Measurements from ENCODE around the gene ZFY. TPM values are rescaled to one million over a fixed set of nuclear protein-coding genes. Genes with fewer than 3 reads are reported as not detected.
"Not testable (repeated sequence)": the region's sequence is repeated elsewhere in the genome, so short reads cannot be mapped to it uniquely, and the experiment has no call there.

ZFY gene
- total and polyA plus RNA-seq, 4 donors, result 2.6 to 15.4 TPM; not detected in 2

DNA sequence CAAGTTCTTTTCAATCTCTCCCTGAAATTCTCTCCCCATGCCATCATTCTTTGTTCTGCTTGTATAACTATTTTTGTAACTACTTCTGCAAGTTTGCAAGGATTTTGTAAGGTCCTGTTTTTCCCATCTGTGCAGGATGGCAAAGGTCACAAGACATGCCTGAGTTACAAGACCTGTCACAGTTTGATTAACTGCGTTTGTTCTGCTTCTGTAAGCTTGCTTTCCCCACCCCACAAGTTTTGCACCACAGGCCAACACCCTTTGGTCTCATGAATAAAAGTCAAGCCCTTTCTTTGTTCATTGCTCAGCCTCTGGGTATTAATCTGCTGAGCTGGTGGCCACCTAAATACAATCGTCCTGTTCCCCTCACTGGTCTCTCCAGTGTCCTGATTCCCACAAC is 70.8 kb downstream of the ZFY start:
- not testable (repeated sequence) for H3K4me1 ChIP-seq (ENCODE audit: control insufficient read depth in 4 of 4, insufficient read depth in 4 of 4, low read length in 3 of 4); H3K4me3 ChIP-seq (ENCODE audit: low read depth in 1 of 3, low read length in 3 of 3); H3K9me3 ChIP-seq (ENCODE audit: control insufficient read depth in 4 of 4, low read length in 3 of 4); DNase-seq (ENCODE audit: low spot score); H3K36me3 ChIP-seq (ENCODE audit: control insufficient read depth in 4 of 4, insufficient read depth in 3 of 4, low read depth in 1 of 4, low read length in 3 of 4); H3K9ac ChIP-seq (ENCODE audit: low read depth in 1 of 2, low read length in 2 of 2); H3K27me3 ChIP-seq (ENCODE audit: control insufficient read depth in 4 of 4, insufficient read depth in 4 of 4, low read length in 3 of 4); H3K27ac ChIP-seq (ENCODE audit: low read depth in 1 of 2, low read length in 2 of 2)
- 47% methylated on average over 2 of the region's 2 CpGs for WGBS

DNA sequence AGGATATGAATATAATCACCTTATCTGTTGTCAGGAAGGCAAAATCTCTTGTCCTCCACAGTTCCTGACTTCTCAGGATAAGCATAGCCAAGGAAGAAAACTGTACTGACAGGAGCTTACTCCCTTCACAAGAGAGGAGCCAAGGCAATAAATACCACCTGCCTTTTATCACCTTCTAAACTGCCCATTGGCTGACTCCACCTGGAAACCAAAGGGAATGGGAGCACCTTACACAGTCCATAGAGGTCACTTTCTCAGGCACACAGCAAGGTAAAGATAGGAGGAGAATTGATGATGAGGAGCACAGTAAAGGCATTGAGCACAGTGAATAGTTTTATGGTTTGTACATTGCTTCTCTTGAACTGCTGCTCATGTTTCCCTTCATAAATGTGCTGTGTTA is 72.8 kb downstream of the ZFY start:
- DNase-seq (ENCODE audit: low spot score), result no peak
- H3K36me3 ChIP-seq (ENCODE audit: control insufficient read depth in 4 of 4, insufficient read depth in 3 of 4, low read depth in 1 of 4, low read length in 3 of 4), result no peaks in the 10 kb centered on the region
- H3K9ac ChIP-seq (ENCODE audit: low read depth in 1 of 2, low read length in 2 of 2), result no peak overlapping the region
- H3K27ac ChIP-seq (ENCODE audit: low read depth in 1 of 2, low read length in 2 of 2), result no peak overlapping the region
- H3K27me3 ChIP-seq (ENCODE audit: control insufficient read depth in 4 of 4, insufficient read depth in 4 of 4, low read length in 3 of 4), result no peaks in the 10 kb centered on the region
- H3K4me1 ChIP-seq (ENCODE audit: control insufficient read depth in 4 of 4, insufficient read depth in 4 of 4, low read length in 3 of 4), result peaks cover 0 to 3% (median 0%) of the 10 kb centered on the region in 4 donors
- TF ChIP-seq, protein P1, sequence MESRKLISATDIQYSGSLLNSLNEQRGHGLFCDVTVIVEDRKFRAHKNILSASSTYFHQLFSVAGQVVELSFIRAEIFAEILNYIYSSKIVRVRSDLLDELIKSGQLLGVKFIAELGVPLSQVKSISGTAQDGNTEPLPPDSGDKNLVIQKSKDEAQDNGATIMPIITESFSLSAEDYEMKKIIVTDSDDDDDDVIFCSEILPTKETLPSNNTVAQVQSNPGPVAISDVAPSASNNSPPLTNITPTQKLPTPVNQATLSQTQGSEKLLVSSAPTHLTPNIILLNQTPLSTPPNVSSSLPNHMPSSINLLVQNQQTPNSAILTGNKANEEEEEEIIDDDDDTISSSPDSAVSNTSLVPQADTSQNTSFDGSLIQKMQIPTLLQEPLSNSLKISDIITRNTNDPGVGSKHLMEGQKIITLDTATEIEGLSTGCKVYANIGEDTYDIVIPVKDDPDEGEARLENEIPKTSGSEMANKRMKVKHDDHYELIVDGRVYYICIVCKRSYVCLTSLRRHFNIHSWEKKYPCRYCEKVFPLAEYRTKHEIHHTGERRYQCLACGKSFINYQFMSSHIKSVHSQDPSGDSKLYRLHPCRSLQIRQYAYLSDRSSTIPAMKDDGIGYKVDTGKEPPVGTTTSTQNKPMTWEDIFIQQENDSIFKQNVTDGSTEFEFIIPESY (IDR thresholded peaks at IDR 0.05), result no peak
- no peak overlapping the region for H3K4me3 ChIP-seq (ENCODE audit: low read depth in 1 of 3, low read length in 3 of 3)
- H3K9me3 ChIP-seq (ENCODE audit: control insufficient read depth in 4 of 4, low read length in 3 of 4), result no peaks in the 10 kb centered on the region

DNA sequence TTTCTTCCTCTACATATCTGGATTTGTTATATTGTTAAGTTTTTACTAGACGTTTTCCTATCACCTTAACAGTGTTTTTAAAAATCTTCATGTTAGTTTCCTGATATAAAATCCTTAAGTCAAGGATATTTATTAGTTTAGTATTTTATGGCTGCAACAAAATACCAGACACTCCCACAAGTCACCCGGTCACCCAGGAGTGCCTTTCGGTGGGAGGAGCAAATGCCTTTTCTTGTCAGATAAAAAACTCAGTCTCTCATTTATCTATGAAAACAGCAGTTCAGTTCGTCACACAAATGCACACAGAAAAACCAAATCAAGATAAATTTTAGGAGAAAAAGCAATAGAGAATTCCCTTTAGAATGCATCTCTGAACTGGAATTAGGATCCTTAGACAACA is 77.0 kb downstream of the ZFY start:
- Histone ChIP-seq H3K27me3 (ENCODE audit: control insufficient read depth in 4 of 4, insufficient read depth in 4 of 4, low read length in 3 of 4) (no peaks in the 10 kb centered on the region), H3K27ac (ENCODE audit: low read depth in 1 of 2, low read length in 2 of 2) (no peak overlapping the region), H3K9ac (ENCODE audit: low read depth in 1 of 2, low read length in 2 of 2) (no peak overlapping the region), H3K4me3 (ENCODE audit: low read depth in 1 of 3, low read length in 3 of 3) (no peak overlapping the region), H3K36me3 (ENCODE audit: control insufficient read depth in 4 of 4, insufficient read depth in 3 of 4, low read depth in 1 of 4, low read length in 3 of 4) (no peaks in the 10 kb centered on the region), H3K4me1 (ENCODE audit: control insufficient read depth in 4 of 4, insufficient read depth in 4 of 4, low read length in 3 of 4) (no peaks in the 10 kb centered on the region), H3K9me3 (ENCODE audit: control insufficient read depth in 4 of 4, low read length in 3 of 4) (no peaks in the 10 kb centered on the region)
- no peak for DNase-seq (ENCODE audit: low spot score)
- TF ChIP-seq RAD21 (IDR thresholded peaks at IDR 0.05), result no peak
- no peak for TF ChIP-seq RXRA (IDR thresholded peaks at IDR 0.05)
- TF ChIP-seq FOXA2 (IDR thresholded peaks at IDR 0.05), result no peak
- no peak for TF ChIP-seq HNF4A (conservative IDR thresholded peaks at IDR 0.05)
- TF ChIP-seq JUND (IDR thresholded peaks at IDR 0.05), result no peak
- TF ChIP-seq EGR1 (IDR thresholded peaks at IDR 0.05; ENCODE audit: low read depth in 2 of 2), result no peak
- TF ChIP-seq, protein P2, sequence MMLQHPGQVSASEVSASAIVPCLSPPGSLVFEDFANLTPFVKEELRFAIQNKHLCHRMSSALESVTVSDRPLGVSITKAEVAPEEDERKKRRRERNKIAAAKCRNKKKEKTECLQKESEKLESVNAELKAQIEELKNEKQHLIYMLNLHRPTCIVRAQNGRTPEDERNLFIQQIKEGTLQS (IDR thresholded peaks at IDR 0.05), result no peak
- no peak for TF ChIP-seq YY1 (IDR thresholded peaks at IDR 0.05)
- no peak for TF ChIP-seq NR2F2 (IDR thresholded peaks at IDR 0.05)
- TF ChIP-seq GABPA (IDR thresholded peaks at IDR 0.05 in 1 of 2, conservative IDR thresholded peaks at IDR 0.05 in 1 of 2), result no peak
- no peak for TF ChIP-seq HNF4G (IDR thresholded peaks at IDR 0.05)
- TF ChIP-seq TAF1 (conservative IDR thresholded peaks at IDR 0.05), result no peak
- TF ChIP-seq, protein P3, sequence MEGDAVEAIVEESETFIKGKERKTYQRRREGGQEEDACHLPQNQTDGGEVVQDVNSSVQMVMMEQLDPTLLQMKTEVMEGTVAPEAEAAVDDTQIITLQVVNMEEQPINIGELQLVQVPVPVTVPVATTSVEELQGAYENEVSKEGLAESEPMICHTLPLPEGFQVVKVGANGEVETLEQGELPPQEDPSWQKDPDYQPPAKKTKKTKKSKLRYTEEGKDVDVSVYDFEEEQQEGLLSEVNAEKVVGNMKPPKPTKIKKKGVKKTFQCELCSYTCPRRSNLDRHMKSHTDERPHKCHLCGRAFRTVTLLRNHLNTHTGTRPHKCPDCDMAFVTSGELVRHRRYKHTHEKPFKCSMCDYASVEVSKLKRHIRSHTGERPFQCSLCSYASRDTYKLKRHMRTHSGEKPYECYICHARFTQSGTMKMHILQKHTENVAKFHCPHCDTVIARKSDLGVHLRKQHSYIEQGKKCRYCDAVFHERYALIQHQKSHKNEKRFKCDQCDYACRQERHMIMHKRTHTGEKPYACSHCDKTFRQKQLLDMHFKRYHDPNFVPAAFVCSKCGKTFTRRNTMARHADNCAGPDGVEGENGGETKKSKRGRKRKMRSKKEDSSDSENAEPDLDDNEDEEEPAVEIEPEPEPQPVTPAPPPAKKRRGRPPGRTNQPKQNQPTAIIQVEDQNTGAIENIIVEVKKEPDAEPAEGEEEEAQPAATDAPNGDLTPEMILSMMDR (IDR thresholded peaks at IDR 0.05; ENCODE audit: low read depth, low read length, missing input control), result no peak
- TF ChIP-seq, protein P4, sequence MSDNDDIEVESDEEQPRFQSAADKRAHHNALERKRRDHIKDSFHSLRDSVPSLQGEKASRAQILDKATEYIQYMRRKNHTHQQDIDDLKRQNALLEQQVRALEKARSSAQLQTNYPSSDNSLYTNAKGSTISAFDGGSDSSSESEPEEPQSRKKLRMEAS (IDR thresholded peaks at IDR 0.05), result no peak
- 86% methylated on average over 4 of the region's 4 CpGs for WGBS

Measured in liver (tissue), 9 donors.